IMR-90 (cell line): Measurements from ENCODE around the gene PTCD2. TPM values are rescaled to one million over a fixed set of nuclear protein-coding genes. Genes with fewer than 3 reads are reported as not detected.
A peak's percentile ranks its signal among the peaks of the same experiment; 100 is the strongest.

Source experiments
- ATAC-seq: fragments of 200-7000 bp; cut with Tn5 transposase; 2 replicates; pipeline ENCODE4 v1.9.1; 2020; ENCODE audit warnings: low read depth, mild to moderate bottlenecking, moderate library complexity
- BruUV-seq: library from RNA; stranded (reverse); fragments of 400-500 nt; replicated peaks from 2 replicates; lab custom pipeline; 2021; lab: Mats Ljungman, UMichigan
- CTCF ChIA-PET: fragments of 300-600 bp; formaldehyde crosslinking; extraction: SDS; loops from one replicate; lab custom pipeline; 2021; ENCODE audit warnings: antibody characterized with exemption; lab: Yijun Ruan, JAX
- POLR2A ChIA-PET: fragments of 300-600 bp; sonication (Branson Sonifier 250); formaldehyde crosslinking; loops from one replicate; lab custom pipeline; 2022; ENCODE audit warnings: antibody characterized with exemption; ENCODE audit not compliant: unreplicated experiment; lab: Charles Lee
- DNase-seq: peaks from one replicate; pipeline ENCODE4 v3.0.0; 2013
- H2AFZ ChIP-seq: replicated peaks from 2 replicates; pipeline ENCODE3; 2013; ENCODE audit warnings: low read length, mild to moderate bottlenecking; ENCODE audit not compliant: poor library complexity
- H2AK5ac ChIP-seq: 2 replicates; pipeline ENCODE4 v1.6.1; 2013; ENCODE audit warnings: low read depth, low read length, inconsistent platforms
- H2AK9ac ChIP-seq: replicated peaks from 2 replicates; pipeline ENCODE3; 2013; ENCODE audit warnings: mild to moderate bottlenecking, low read depth, low read length, moderate library complexity; ENCODE audit not compliant: poor library complexity
- H2BK120ac ChIP-seq: 2 replicates; pipeline ENCODE4 v1.6.1; 2013; ENCODE audit warnings: low read depth, low read length, inconsistent platforms
- H2BK15ac ChIP-seq: 3 replicates; pipeline ENCODE4 v1.6.1; 2013; ENCODE audit warnings: low read depth, low read length, inconsistent platforms
- H2BK20ac ChIP-seq: 2 replicates; pipeline ENCODE4 v1.6.1; 2013; ENCODE audit warnings: low read depth, mild to moderate bottlenecking, inconsistent platforms, low read length, moderate library complexity
- H2BK5ac ChIP-seq: 2 replicates; pipeline ENCODE4 v1.6.1; 2013; ENCODE audit warnings: mild to moderate bottlenecking, low read depth, low read length, inconsistent platforms; ENCODE audit not compliant: poor library complexity, severe bottlenecking
- H3K14ac ChIP-seq: replicated peaks from 2 replicates; pipeline ENCODE4 v1.6.1; 2013; ENCODE audit warnings: low read depth, low read length, inconsistent platforms
- H3K18ac ChIP-seq: 2 replicates; pipeline ENCODE4 v1.6.1; 2013; ENCODE audit warnings: low read depth, low read length, control low read depth
- H3K23ac ChIP-seq: 2 replicates; pipeline ENCODE4 v1.6.1; 2013; ENCODE audit warnings: low read depth, low read length, inconsistent platforms
- H3K27ac ChIP-seq: 2 replicates; pipeline ENCODE4 v1.5.1; 2013; ENCODE audit warnings: mild to moderate bottlenecking, control low read depth, low read length; ENCODE audit not compliant: insufficient read depth
- H3K27me3 ChIP-seq: 2 replicates; pipeline ENCODE4 v1.6.1; 2013; ENCODE audit warnings: low read length; ENCODE audit not compliant: control insufficient read depth, insufficient read depth
- H3K36me3 ChIP-seq: 2 replicates; pipeline ENCODE4 v1.6.1; 2013; ENCODE audit warnings: low read length, mixed read lengths; ENCODE audit not compliant: control insufficient read depth, insufficient read depth
- H3K4ac ChIP-seq: 2 replicates; pipeline ENCODE4 v1.6.1; 2013; ENCODE audit warnings: low read depth, low read length, inconsistent platforms
- H3K4me1 ChIP-seq: 2 replicates; pipeline ENCODE4 v1.6.1; 2013; ENCODE audit warnings: low read length, mixed read lengths; ENCODE audit not compliant: control insufficient read depth, insufficient read depth
- H3K4me2 ChIP-seq: 2 replicates; pipeline ENCODE4 v1.6.1; 2013; ENCODE audit warnings: low read depth, mild to moderate bottlenecking, control low read depth, low read length, moderate library complexity
- H3K4me3 ChIP-seq: 2 replicates; pipeline ENCODE4 v1.5.1; 2013; ENCODE audit warnings: low read depth, mild to moderate bottlenecking, control low read depth, low read length, moderate library complexity; ENCODE audit not compliant: insufficient read depth
- H3K56ac ChIP-seq: 2 replicates; pipeline ENCODE4 v1.6.1; 2013; ENCODE audit warnings: low read length, inconsistent platforms; ENCODE audit not compliant: insufficient read depth; ENCODE audit errors: extremely low read depth
- H3K79me1 ChIP-seq, 2 experiments: 2 replicates each; pipeline ENCODE4 v1.6.1; 2013; ENCODE audit warnings: low read length in 2 of 2, inconsistent platforms in 1 of 2, low read depth in 1 of 2
- H3K9ac ChIP-seq: 2 replicates; pipeline ENCODE4 v1.6.1; 2013; ENCODE audit warnings: low read depth, low read length, control low read depth
- H3K9me1 ChIP-seq: 2 replicates; pipeline ENCODE4 v1.6.1; 2013; ENCODE audit warnings: low read length, inconsistent platforms; ENCODE audit not compliant: insufficient read depth
- H3K9me3 ChIP-seq: 2 replicates; pipeline ENCODE4 v1.6.1; 2013; ENCODE audit warnings: low read length; ENCODE audit not compliant: control insufficient read depth, insufficient read depth
- H4K20me1 ChIP-seq: 2 replicates; pipeline ENCODE4 v1.6.1; 2013; ENCODE audit warnings: low read length, inconsistent platforms; ENCODE audit not compliant: insufficient read depth
- H4K5ac ChIP-seq: 2 replicates; pipeline ENCODE4 v1.6.1; 2013; ENCODE audit warnings: mild to moderate bottlenecking, low read depth, low read length, control low read depth
- H4K8ac ChIP-seq, 2 experiments: 2 replicates each; pipeline ENCODE4 v1.6.1; 2013; ENCODE audit warnings: low read depth in 2 of 2, low read length in 2 of 2, control low read depth in 1 of 2, inconsistent platforms in 1 of 2
- H4K91ac ChIP-seq: 2 replicates; pipeline ENCODE4 v1.6.1; 2013; ENCODE audit warnings: low read depth, low read length, inconsistent platforms; ENCODE audit not compliant: insufficient read depth
- CEBPB ChIP-seq: IDR thresholded peaks from 2 replicates; pipeline ENCODE4 v1.6.1; 2012; ENCODE audit warnings: low read depth, low read length, improper control_type of control experiment
- ELK1 ChIP-seq: fragments of 150-350 bp; IDR thresholded peaks from 2 replicates; pipeline ENCODE4 v1.6.1; 2016; ENCODE audit warnings: low read depth, mild to moderate bottlenecking, low read length, moderate library complexity, borderline replicate concordance
- FOS ChIP-seq: fragments of 150-350 bp; IDR thresholded peaks from 2 replicates; pipeline ENCODE4 v1.6.1; 2016; ENCODE audit warnings: low read depth, low read length
- RFX5 ChIP-seq: IDR thresholded peaks from 2 replicates; pipeline ENCODE4 v1.8.0; 2012; ENCODE audit warnings: low read depth, mild to moderate bottlenecking, low read length, moderate library complexity
- WGBS, 2 experiments: methylation state at CpG; one replicate each; pipeline versions ENCODE4 v1.1.5 to v1.1.7; 2013; ENCODE audit warnings: missing lambda C conversion rate in 2 of 2; ENCODE audit not compliant: insufficient read length in 1 of 2; ENCODE audit errors: extremely low coverage in 2 of 2; 5-methylcytosine and 5-hydroxymethylcytosine counted together
- dilution Hi-C: fragments of 300-500 bp; cut with HindIII; formaldehyde crosslinking; loops from one replicate; pipeline ENCODE4 v1.14.3; 2018; ENCODE audit warnings: low sequenced_read_pairs; ENCODE audit not compliant: unreplicated experiment
- in situ Hi-C: fragments of 300-500 bp; cut with MboI; formaldehyde crosslinking; loops from 3 replicates; pipeline ENCODE4 v1.14.3; 2019; ENCODE audit warnings: low sequenced_read_pairs, inconsistent platforms, mixed read lengths
- intact Hi-C: fragments of 100-400 bp; cut with micrococcal nuclease; formaldehyde crosslinking; loops from 2 replicates; pipeline ENCODE4 v1.10.0; 2022
- polyA plus RNA-seq, 3 experiments: library from polyadenylated mRNA; depleted of rRNA; stranded (reverse); fragments of >200 nt; gene quantifications; 2 replicates each; pipeline ENCODE4 v1.2.3, GENCODE V29; 2012; ENCODE audit warnings: low replicate concordance in 1 of 3
- total RNA-seq: library from RNA; depleted of rRNA; stranded (reverse); fragments of >200 nt; gene quantifications from 2 replicates; pipeline ENCODE4 v1.2.3, GENCODE V29; 2012

Gene PTCD2
- total and polyA plus RNA-seq, 2 of the 4 experiments (the other 2 are of a cell fraction): 6.5 to 9.9 TPM

GRCh38 chr5:72281764-72282499 is 38.2 kb upstream of the PTCD2 start:
- H3K4me3 ChIP-seq: no peak overlapping the region
- no peak overlapping the region for H2AK5ac ChIP-seq
- DNase-seq: peak; percentile 91
- ChIA-PET CTCF (interaction anchor here (0.6 to 1.0 kb wide), 2 partner anchors 11 to 22 kb away, joined by 3 to 8 read pairs; no protein-coding TSS in a partner anchor), POLR2A (interaction anchor here (0.5 to 0.6 kb wide), 4 partner anchors 14 to 347 kb away, joined by 3 to 5 read pairs (median 4); no protein-coding TSS in a partner anchor)
- H3K9ac ChIP-seq: no peak overlapping the region; the same call in 1 of the 2 replicates
- peak; percentile 67 for ATAC-seq
- peak overlapping the region; percentile 53; the same call in 1 of the 3 replicates for H2BK15ac ChIP-seq
- H4K20me1 ChIP-seq: no peaks in the 10 kb centered on the region
- H3K9me1 ChIP-seq: peaks cover 11% of the 10 kb centered on the region; the same call in 1 of the 2 replicates
- peak overlapping the region; percentile 50; the same call in 1 of the 2 replicates for H3K56ac ChIP-seq
- peak overlapping the region; percentile 75; the same call in 1 of the 2 replicates for H3K4ac ChIP-seq
- dilution Hi-C loops (no loop called here), intact Hi-C loops (no loop called here), in situ Hi-C loops (no loop called here)
- peak overlapping the region; percentile 74 for H4K91ac ChIP-seq
- peak overlapping the region; percentile 87 for H2BK20ac ChIP-seq
- no peak overlapping the region for H2AFZ ChIP-seq
- peak overlapping the region; percentile 61; the same call in 1 of the 2 replicates for H4K5ac ChIP-seq
- no peak for TF ChIP-seq RFX5
- no peak for TF ChIP-seq FOS
- peak; percentile 96 for TF ChIP-seq CEBPB
- no peak for TF ChIP-seq ELK1
- H3K4me2 ChIP-seq: peak overlapping the region; percentile 28
- WGBS, 2 experiments: no CpG with 5 or more reads among the region's 3 CpGs
- H3K4me1 ChIP-seq: peaks cover 7% of the 10 kb centered on the region
- H2BK5ac ChIP-seq: peak overlapping the region; percentile 82
- peak overlapping the region; percentile 72 for H3K23ac ChIP-seq
- H3K27me3 ChIP-seq: no peaks in the 10 kb centered on the region
- H3K36me3 ChIP-seq: peaks cover 4% of the 10 kb centered on the region; the same call in 1 of the 2 replicates
- H2AK9ac ChIP-seq: no peak overlapping the region
- peak overlapping the region; percentile 71; the same call in 1 of the 2 replicates for H3K18ac ChIP-seq
- H3K9me3 ChIP-seq: no peaks in the 10 kb centered on the region
- peak overlapping the region; percentile 62; the same call in 1 of the 2 replicates for H3K27ac ChIP-seq
- BruUV-seq: no TSS peak
- peak overlapping the region; percentile 77 for H3K14ac ChIP-seq
- H2BK120ac ChIP-seq: peak overlapping the region; percentile 91
- peak overlapping the region; percentile 7 to 62; a peak in 3 of 4 replicates for H4K8ac ChIP-seq
- H3K79me1 ChIP-seq: peaks cover 5 to 27% of the 10 kb centered on the region in 2 experiments; a peak in 3 of 4 replicates
